ENCODE measurements around the gene CEP41. TPM values are rescaled to one million over a fixed set of nuclear protein-coding genes. Genes with fewer than 3 reads are reported as not detected.

Gene CEP41
- total RNA-seq, 4 donors from 2014 or later = 3.1 to 10.7 (median 7.9) TPM

- H3K4me3 ChIP-seq (replicated peaks in 1 of 3) = no peak overlapping the region
- no peak overlapping the region for H3K27ac ChIP-seq
- TF ChIP-seq CTCF (IDR thresholded peaks at IDR 0.05) (no peak), POLR2A (IDR thresholded peaks at IDR 0.05) (no peak)
- H3K27me3 ChIP-seq = no peaks in the 10 kb centered on the region
- no peaks in the 10 kb centered on the region for H3K9me3 ChIP-seq
- intact Hi-C loops (cut with DNase I) = no loop called here
- WGBS, 2 donors = 78 to 84% methylated on average over 1 of the region's 1 CpG
- H3K4me1 ChIP-seq = no peaks in the 10 kb centered on the region
- no peaks in the 10 kb centered on the region for H3K36me3 ChIP-seq
- DNase-seq = no peak
Measured at GRCh38 chr7:130401101-130401500, 39.7 kb downstream of the CEP41 start.

- 69 to 73% methylated on average over 4 of the region's 4 CpGs for WGBS, 2 donors
- Histone ChIP-seq H3K27me3 (no peaks in the 10 kb centered on the region), H3K36me3 (no peaks in the 10 kb centered on the region), H3K9me3 (no peaks in the 10 kb centered on the region), H3K4me3 (replicated peaks in 1 of 3) (no peak overlapping the region), H3K27ac (no peak overlapping the region), H3K4me1 (no peaks in the 10 kb centered on the region)
- TF ChIP-seq POLR2A (IDR thresholded peaks at IDR 0.05) (no peak), CTCF (IDR thresholded peaks at IDR 0.05) (no peak)
- intact Hi-C loops (cut with DNase I) = no loop called here
- DNase-seq = no peak
Measured at GRCh38 chr7:130400120-130400572, 40.7 kb downstream of the CEP41 start.

- Histone ChIP-seq H3K27ac (no peak overlapping the region), H3K36me3 (no peaks in the 10 kb centered on the region), H3K4me3 (replicated peaks in 1 of 3) (no peak overlapping the region), H3K4me1 (no peaks in the 10 kb centered on the region), H3K27me3 (no peaks in the 10 kb centered on the region), H3K9me3 (no peaks in the 10 kb centered on the region)
- WGBS, 2 donors = 86 to 93% methylated on average over 8 of the region's 8 CpGs
- intact Hi-C loops (cut with DNase I) = no loop called here
- TF ChIP-seq CTCF (IDR thresholded peaks at IDR 0.05) (no peak), POLR2A (IDR thresholded peaks at IDR 0.05) (no peak)
- DNase-seq = no peak
Measured at GRCh38 chr7:130398526-130399090, 42.2 kb downstream of the CEP41 start.

GRCh38 chr7:130397758-130398073 is 43.1 kb downstream of the CEP41 start:
- intact Hi-C loops (cut with DNase I) = no loop called here

More at GRCh38 chr7:130397758-130398073, 43.1 kb downstream of the CEP41 start:
- H3K4me1 ChIP-seq = no peaks in the 10 kb centered on the region
- H3K27me3 ChIP-seq = no peaks in the 10 kb centered on the region
- no peak for TF ChIP-seq CTCF (IDR thresholded peaks at IDR 0.05)
- TF ChIP-seq POLR2A (IDR thresholded peaks at IDR 0.05) = no peak
- 87 to 95% methylated on average over 3 of the region's 3 CpGs for WGBS, 2 donors
- H3K9me3 ChIP-seq = no peaks in the 10 kb centered on the region
- H3K36me3 ChIP-seq = no peaks in the 10 kb centered on the region
- no peak for DNase-seq
- no peak overlapping the region for H3K27ac ChIP-seq
- no peak overlapping the region for H3K4me3 ChIP-seq (replicated peaks in 1 of 3)
